Daoy (cell line): Measurements from ENCODE around the gene SHISA4. TPM values are rescaled to one million over a fixed set of nuclear protein-coding genes. Genes with fewer than 3 reads are reported as not detected.
A peak's percentile ranks its signal among the peaks of the same experiment; 100 is the strongest.
"Not testable (repeated sequence)": the region's sequence is repeated elsewhere in the genome, so short reads cannot be mapped to it uniquely, and the experiment has no call there.

Source experiments
- DNase-seq: peaks from one replicate; pipeline ENCODE4 v3.0.0-alpha.2; 2015; ENCODE audit warnings: low read depth
- total RNA-seq: library from RNA; depleted of rRNA; stranded (reverse); fragments of >200 nt; shearing (Covaris generic); gene quantifications from 2 replicates; pipeline ENCODE4 v1.2.3, GENCODE V29; 2014

SHISA4 gene
- total RNA-seq, 1 experiment from 2014 or later, result 16.5 TPM

GRCh38 chr1:201898240-201898894, 9.7 kb downstream of the SHISA4 start:
- no peak for DNase-seq

- DNase-seq, result no peak
Observed at GRCh38 chr1:201898992-201899391, 10.3 kb downstream of the SHISA4 start.

GRCh38 chr1:201899683-201900429, 11.2 kb downstream of the SHISA4 start:
- DNase-seq, result no peak

GRCh38 chr1:201900476-201900875, 11.8 kb downstream of the SHISA4 start:
- no peak for DNase-seq

GRCh38 chr1:201901036-201901435, 12.3 kb downstream of the SHISA4 start:
- not testable (repeated sequence) for DNase-seq

- DNase-seq, result no peak
Observed at GRCh38 chr1:201902198-201902597, 13.5 kb downstream of the SHISA4 start.

- no peak for DNase-seq
Observed at GRCh38 chr1:201903135-201903534, 14.4 kb downstream of the SHISA4 start.

- no peak for DNase-seq
Observed at GRCh38 chr1:201904579-201904978, 15.9 kb downstream of the SHISA4 start.

GRCh38 chr1:201905234-201905890, 16.7 kb downstream of the SHISA4 start:
- DNase-seq, result no peak

- no peak for DNase-seq
Observed at GRCh38 chr1:201906336-201906735, 17.6 kb downstream of the SHISA4 start.

GRCh38 chr1:201907621-201908020, 18.9 kb downstream of the SHISA4 start:
- DNase-seq, result no peak

- no peak for DNase-seq
Observed at GRCh38 chr1:201911826-201912571, 23.3 kb downstream of the SHISA4 start.

GRCh38 chr1:201912832-201913231, 24.1 kb downstream of the SHISA4 start:
- DNase-seq, result no peak

GRCh38 chr1:201914456-201915235, 25.9 kb downstream of the SHISA4 start:
- DNase-seq, result no peak

- peak; percentile 95 for DNase-seq
Observed at GRCh38 chr1:201916649-201917249, 28.1 kb downstream of the SHISA4 start.

GRCh38 chr1:201917362-201918033, 28.8 kb downstream of the SHISA4 start:
- peak; percentile 56 for DNase-seq

GRCh38 chr1:201918343-201918742, 29.6 kb downstream of the SHISA4 start:
- no peak for DNase-seq

- DNase-seq, result no peak
Observed at GRCh38 chr1:201921952-201922558, 33.4 kb downstream of the SHISA4 start.

- DNase-seq, result no peak
Observed at GRCh38 chr1:201925301-201925567, 36.5 kb downstream of the SHISA4 start.

- DNase-seq, result no peak
Observed at GRCh38 chr1:201925981-201926645, 37.4 kb downstream of the SHISA4 start.
